HEK293 (cell line): ENCODE data around the gene TEAD1.

ENCODE experiments used
- CTCF ChIA-PET: fragments of 350-600 bp; formaldehyde crosslinking; extraction: SDS; loops from one replicate; lab custom pipeline; 2021; ENCODE audit warnings: antibody characterized with exemption; lab: Yijun Ruan, JAX
- POLR2A ChIA-PET: fragments of 300-600 bp; formaldehyde crosslinking; extraction: SDS; loops from one replicate; lab custom pipeline; 2020; ENCODE audit warnings: antibody characterized with exemption, inconsistent platforms; lab: Yijun Ruan, JAX
- H3K27ac ChIP-seq: fragments of 200-500 bp; sonication (Bioruptor generic); 2 replicates; pipeline ENCODE4 v1.5.1; 2014; ENCODE audit warnings: low read depth, low read length, control low read depth, inconsistent platforms; ENCODE audit errors: extremely low read depth
- H3K36me3 ChIP-seq, 2 experiments: fragments of 200-500 bp in 1 of 2; sonication (Bioruptor generic) in 1 of 2; 1 replicate in 1 of 2; 2 replicates in 1 of 2; pipeline ENCODE4 v1.5.1; 2014 to 2017; ENCODE audit warnings: inconsistent platforms in 2 of 2, low read length in 2 of 2; ENCODE audit not compliant: control insufficient read depth in 2 of 2, insufficient read depth in 1 of 2
- H3K4me1 ChIP-seq: fragments of 200-500 bp; sonication (Bioruptor generic); 2 replicates; pipeline ENCODE4 v1.5.1; 2014; ENCODE audit warnings: mild to moderate bottlenecking, low read length, inconsistent platforms; ENCODE audit not compliant: control insufficient read depth, insufficient read depth
- H3K4me3 ChIP-seq: 2 replicates; pipeline ENCODE4 v1.5.1; 2011; ENCODE audit warnings: low read depth, mild to moderate bottlenecking, control low read depth, low read length, moderate library complexity
- H3K9me3 ChIP-seq: fragments of 200-500 bp; sonication (Bioruptor generic); 2 replicates; pipeline ENCODE4 v1.5.1; 2014; ENCODE audit warnings: low read depth, low read length, inconsistent platforms; ENCODE audit not compliant: control insufficient read depth, insufficient read depth
- GLIS2 ChIP-seq: fragments of 450-650 bp; formaldehyde crosslinking; IDR thresholded peaks from 2 replicates; pipeline ENCODE4 v1.5.1; 2016; ENCODE audit warnings: missing biosample characterization, missing genetic modification characterization
- PRDM1 ChIP-seq: fragments of 450-650 bp; formaldehyde crosslinking; IDR thresholded peaks from 2 replicates; pipeline ENCODE4; 2016; ENCODE audit warnings: missing biosample characterization, missing genetic modification characterization
- REPIN1 ChIP-seq: fragments of 450-650 bp; formaldehyde crosslinking; IDR thresholded peaks from 2 replicates; pipeline ENCODE4 v1.5.1; 2017; ENCODE audit warnings: missing biosample characterization, missing genetic modification characterization, low read depth
- ZBTB48 ChIP-seq: fragments of 450-650 bp; formaldehyde crosslinking; IDR thresholded peaks from 2 replicates; pipeline ENCODE4 v1.5.1; 2016; ENCODE audit warnings: missing biosample characterization, missing genetic modification characterization
- ZFP41 ChIP-seq: fragments of 450-650 bp; formaldehyde crosslinking; IDR thresholded peaks from 2 replicates; pipeline ENCODE4 v1.5.1; 2016; ENCODE audit warnings: missing biosample characterization, missing genetic modification characterization, borderline replicate concordance
- ZNF146 ChIP-seq: fragments of 450-650 bp; formaldehyde crosslinking; IDR thresholded peaks from 2 replicates; pipeline ENCODE4 v1.5.1; 2016; ENCODE audit warnings: missing biosample characterization, missing genetic modification characterization
- ZNF16 ChIP-seq: fragments of 450-650 bp; formaldehyde crosslinking; IDR thresholded peaks from 2 replicates; pipeline ENCODE4 v1.5.1; 2016; ENCODE audit warnings: low read depth, missing biosample characterization, missing genetic modification characterization
- ZNF23 ChIP-seq: fragments of 450-650 bp; formaldehyde crosslinking; IDR thresholded peaks from 2 replicates; pipeline ENCODE4 v1.5.1; 2016; ENCODE audit warnings: missing biosample characterization, missing genetic modification characterization, borderline replicate concordance
- ZNF248 ChIP-seq: fragments of 450-650 bp; formaldehyde crosslinking; IDR thresholded peaks from 2 replicates; pipeline ENCODE4 v1.5.1; 2017; ENCODE audit warnings: missing biosample characterization, missing genetic modification characterization
- ZNF354C ChIP-seq: fragments of 450-650 bp; formaldehyde crosslinking; IDR thresholded peaks from 2 replicates; pipeline ENCODE4 v1.5.1; 2016; ENCODE audit warnings: missing biosample characterization, missing genetic modification characterization, low read depth, borderline replicate concordance
- ZNF394 ChIP-seq: fragments of 450-650 bp; formaldehyde crosslinking; IDR thresholded peaks from 2 replicates; pipeline ENCODE4 v1.5.1; 2016; ENCODE audit warnings: missing biosample characterization, missing genetic modification characterization, mild to moderate bottlenecking, moderate library complexity, borderline replicate concordance
- ZNF426 ChIP-seq: fragments of 450-650 bp; formaldehyde crosslinking; IDR thresholded peaks from 2 replicates; pipeline ENCODE4 v1.5.1; 2017; ENCODE audit warnings: missing biosample characterization, missing genetic modification characterization, mild to moderate bottlenecking, inconsistent platforms, moderate library complexity
- ZNF514 ChIP-seq: fragments of 450-650 bp; formaldehyde crosslinking; IDR thresholded peaks from 2 replicates; pipeline ENCODE4 v1.5.1; 2016; ENCODE audit warnings: missing biosample characterization, missing genetic modification characterization
- ZNF529 ChIP-seq: fragments of 450-650 bp; formaldehyde crosslinking; IDR thresholded peaks from 2 replicates; pipeline ENCODE4 v1.5.1; 2017; ENCODE audit warnings: missing genetic modification characterization, missing biosample characterization; ENCODE audit not compliant: insufficient replicate concordance
- ZNF561 ChIP-seq: fragments of 450-650 bp; IDR thresholded peaks from 2 replicates; pipeline ENCODE4 v1.5.1; 2018; ENCODE audit warnings: missing biosample characterization, missing genetic modification characterization, borderline replicate concordance
- ZNF621 ChIP-seq: fragments of 450-650 bp; formaldehyde crosslinking; IDR thresholded peaks from 2 replicates; pipeline ENCODE4 v1.5.1; 2017; ENCODE audit warnings: missing biosample characterization, missing genetic modification characterization
- ZNF776 ChIP-seq: fragments of 450-650 bp; formaldehyde crosslinking; IDR thresholded peaks from 2 replicates; pipeline ENCODE4 v1.5.0; 2017; ENCODE audit warnings: missing biosample characterization, missing genetic modification characterization, borderline replicate concordance
- ZSCAN16 ChIP-seq: fragments of 450-650 bp; formaldehyde crosslinking; IDR thresholded peaks from 2 replicates; pipeline ENCODE4 v1.5.1; 2016; ENCODE audit warnings: missing biosample characterization, missing genetic modification characterization
- ZSCAN23 ChIP-seq: fragments of 450-650 bp; formaldehyde crosslinking; IDR thresholded peaks from 2 replicates; pipeline ENCODE4 v1.5.1; 2016; ENCODE audit warnings: missing biosample characterization, missing genetic modification characterization
- TF ChIP-seq, protein P1 (sequence below): fragments of 450-650 bp; formaldehyde crosslinking; IDR thresholded peaks from 2 replicates; pipeline ENCODE4 v1.5.1; 2017; ENCODE audit warnings: missing biosample characterization, missing genetic modification characterization
- TF ChIP-seq, protein P2 (sequence below): fragments of 450-650 bp; formaldehyde crosslinking; IDR thresholded peaks from 2 replicates; pipeline ENCODE4 v1.5.1; 2016; ENCODE audit warnings: missing biosample characterization, missing genetic modification characterization, borderline replicate concordance
- TF ChIP-seq, protein P3 (sequence below): fragments of 450-650 bp; formaldehyde crosslinking; IDR thresholded peaks from 2 replicates; pipeline ENCODE4 v1.5.1; 2016; ENCODE audit warnings: missing biosample characterization, missing genetic modification characterization
- TF ChIP-seq, protein P4 (sequence below): fragments of 450-650 bp; formaldehyde crosslinking; IDR thresholded peaks from 2 replicates; pipeline ENCODE4 v1.5.1; 2017; ENCODE audit warnings: missing biosample characterization, missing genetic modification characterization
- TF ChIP-seq, protein P5 (sequence below): fragments of 450-650 bp; formaldehyde crosslinking; IDR thresholded peaks from 2 replicates; pipeline ENCODE4 v1.5.1; 2016; ENCODE audit warnings: missing biosample characterization, missing genetic modification characterization
- TF ChIP-seq, protein P6 (sequence below): fragments of 450-650 bp; formaldehyde crosslinking; IDR thresholded peaks from 2 replicates; pipeline ENCODE4 v1.5.1; 2017; ENCODE audit warnings: missing biosample characterization, missing genetic modification characterization
- TF ChIP-seq, protein P7 (sequence below): fragments of 450-650 bp; formaldehyde crosslinking; IDR thresholded peaks from 2 replicates; pipeline ENCODE4 v1.5.1; 2017; ENCODE audit warnings: missing biosample characterization, missing genetic modification characterization

TEAD1 gene

DNA sequence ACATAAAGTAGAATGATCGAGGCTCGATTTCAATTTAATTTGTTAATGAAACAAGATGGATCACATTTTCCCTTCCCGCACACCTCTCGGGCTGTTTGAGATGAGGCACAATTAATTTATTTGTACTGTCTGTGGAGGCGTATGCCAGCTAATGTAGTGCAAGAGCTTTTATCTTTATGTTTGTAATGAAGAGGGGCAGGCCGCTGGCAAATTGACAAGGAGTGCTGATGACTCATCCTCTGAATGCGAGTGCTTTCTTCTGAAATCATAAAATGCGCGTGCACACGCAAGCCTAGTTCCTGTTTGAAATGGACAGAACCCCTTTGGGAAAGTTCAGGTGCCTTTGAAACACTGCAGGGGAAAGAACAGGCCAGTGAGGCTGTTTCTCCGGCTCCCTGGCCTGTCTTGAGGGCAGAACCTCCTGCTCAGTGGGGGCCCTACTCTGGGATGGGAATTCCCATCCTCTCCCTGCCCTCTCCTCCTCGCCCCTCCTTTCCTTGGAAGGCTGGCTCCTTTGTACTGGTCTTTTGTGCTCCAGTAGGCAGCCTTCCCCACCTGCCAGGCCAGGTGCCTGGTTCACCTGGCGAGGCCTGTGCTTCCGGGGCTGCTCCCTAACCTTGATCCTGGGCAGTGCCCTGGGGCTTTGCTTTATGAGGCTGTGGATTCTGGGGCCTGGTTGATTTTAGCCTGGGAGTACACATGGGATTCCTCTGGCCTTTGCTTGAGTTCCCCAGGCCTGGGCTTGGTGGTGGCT lies 50.3 kb downstream of the TEAD1 start:
- Histone ChIP-seq H3K36me3 (no peaks in the 10 kb centered on the region), H3K4me3 (peak overlapping the region; percentile 5; the same call in 1 of the 2 replicates), H3K9me3 (no peaks in the 10 kb centered on the region), H3K4me1 (peaks cover 11% of the 10 kb centered on the region), H3K27ac (peak overlapping the region; percentile 47; the same call in 1 of the 2 replicates)
- ChIA-PET CTCF (no interaction called here), POLR2A (interaction anchor here (1.2 kb wide), 1 partner anchor 22 kb away, joined by 4 read pairs; no protein-coding TSS in a partner anchor)
- TF ChIP-seq, protein P1, sequence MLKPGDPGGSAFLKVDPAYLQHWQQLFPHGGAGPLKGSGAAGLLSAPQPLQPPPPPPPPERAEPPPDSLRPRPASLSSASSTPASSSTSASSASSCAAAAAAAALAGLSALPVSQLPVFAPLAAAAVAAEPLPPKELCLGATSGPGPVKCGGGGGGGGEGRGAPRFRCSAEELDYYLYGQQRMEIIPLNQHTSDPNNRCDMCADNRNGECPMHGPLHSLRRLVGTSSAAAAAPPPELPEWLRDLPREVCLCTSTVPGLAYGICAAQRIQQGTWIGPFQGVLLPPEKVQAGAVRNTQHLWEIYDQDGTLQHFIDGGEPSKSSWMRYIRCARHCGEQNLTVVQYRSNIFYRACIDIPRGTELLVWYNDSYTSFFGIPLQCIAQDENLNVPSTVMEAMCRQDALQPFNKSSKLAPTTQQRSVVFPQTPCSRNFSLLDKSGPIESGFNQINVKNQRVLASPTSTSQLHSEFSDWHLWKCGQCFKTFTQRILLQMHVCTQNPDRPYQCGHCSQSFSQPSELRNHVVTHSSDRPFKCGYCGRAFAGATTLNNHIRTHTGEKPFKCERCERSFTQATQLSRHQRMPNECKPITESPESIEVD (tag by site-specific recombination), result peak; percentile 33; the same call in 1 of the 2 replicates
- TF ChIP-seq ZNF23 (tag by site-specific recombination) (no peak), ZNF621 (no peak), ZNF776 (tag by site-specific recombination) (no peak), ZNF529 (tag by site-specific recombination) (no peak), GLIS2 (tag by site-specific recombination) (no peak), ZNF16 (tag by site-specific recombination) (no peak), ZSCAN23 (no peak), ZSCAN16 (no peak), REPIN1 (tag by site-specific recombination) (no peak), ZBTB48 (0 out of 2 replicates have a peak, but pooled peaks have one; percentile 15), ZNF426 (no peak), ZNF146 (tag by site-specific recombination) (no peak), ZFP41 (tag by site-specific recombination) (no peak), ZNF394 (tag by site-specific recombination) (no peak), ZNF561 (tag by site-specific recombination) (peak; percentile 51; the same call in 1 of the 2 replicates), ZNF514 (tag by site-specific recombination) (no peak), ZNF248 (tag by site-specific recombination) (no peak), PRDM1 (tag by site-specific recombination) (peak; percentile 58; the same call in 1 of the 2 replicates), ZNF354C (tag by site-specific recombination) (no peak)
- TF ChIP-seq, protein P2, sequence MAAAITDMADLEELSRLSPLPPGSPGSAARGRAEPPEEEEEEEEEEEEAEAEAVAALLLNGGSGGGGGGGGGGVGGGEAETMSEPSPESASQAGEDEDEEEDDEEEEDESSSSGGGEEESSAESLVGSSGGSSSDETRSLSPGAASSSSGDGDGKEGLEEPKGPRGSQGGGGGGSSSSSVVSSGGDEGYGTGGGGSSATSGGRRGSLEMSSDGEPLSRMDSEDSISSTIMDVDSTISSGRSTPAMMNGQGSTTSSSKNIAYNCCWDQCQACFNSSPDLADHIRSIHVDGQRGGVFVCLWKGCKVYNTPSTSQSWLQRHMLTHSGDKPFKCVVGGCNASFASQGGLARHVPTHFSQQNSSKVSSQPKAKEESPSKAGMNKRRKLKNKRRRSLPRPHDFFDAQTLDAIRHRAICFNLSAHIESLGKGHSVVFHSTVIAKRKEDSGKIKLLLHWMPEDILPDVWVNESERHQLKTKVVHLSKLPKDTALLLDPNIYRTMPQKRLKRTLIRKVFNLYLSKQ, result no peak
- TF ChIP-seq, protein P3, sequence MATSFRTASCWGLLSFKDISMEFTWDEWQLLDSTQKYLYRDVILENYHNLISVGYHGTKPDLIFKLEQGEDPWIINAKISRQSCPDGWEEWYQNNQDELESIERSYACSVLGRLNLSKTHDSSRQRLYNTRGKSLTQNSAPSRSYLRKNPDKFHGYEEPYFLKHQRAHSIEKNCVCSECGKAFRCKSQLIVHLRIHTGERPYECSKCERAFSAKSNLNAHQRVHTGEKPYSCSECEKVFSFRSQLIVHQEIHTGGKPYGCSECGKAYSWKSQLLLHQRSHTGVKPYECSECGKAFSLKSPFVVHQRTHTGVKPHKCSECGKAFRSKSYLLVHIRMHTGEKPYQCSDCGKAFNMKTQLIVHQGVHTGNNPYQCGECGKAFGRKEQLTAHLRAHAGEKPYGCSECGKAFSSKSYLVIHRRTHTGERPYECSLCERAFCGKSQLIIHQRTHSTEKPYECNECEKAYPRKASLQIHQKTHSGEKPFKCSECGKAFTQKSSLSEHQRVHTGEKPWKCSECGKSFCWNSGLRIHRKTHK, result no peak
- TF ChIP-seq, protein P4, sequence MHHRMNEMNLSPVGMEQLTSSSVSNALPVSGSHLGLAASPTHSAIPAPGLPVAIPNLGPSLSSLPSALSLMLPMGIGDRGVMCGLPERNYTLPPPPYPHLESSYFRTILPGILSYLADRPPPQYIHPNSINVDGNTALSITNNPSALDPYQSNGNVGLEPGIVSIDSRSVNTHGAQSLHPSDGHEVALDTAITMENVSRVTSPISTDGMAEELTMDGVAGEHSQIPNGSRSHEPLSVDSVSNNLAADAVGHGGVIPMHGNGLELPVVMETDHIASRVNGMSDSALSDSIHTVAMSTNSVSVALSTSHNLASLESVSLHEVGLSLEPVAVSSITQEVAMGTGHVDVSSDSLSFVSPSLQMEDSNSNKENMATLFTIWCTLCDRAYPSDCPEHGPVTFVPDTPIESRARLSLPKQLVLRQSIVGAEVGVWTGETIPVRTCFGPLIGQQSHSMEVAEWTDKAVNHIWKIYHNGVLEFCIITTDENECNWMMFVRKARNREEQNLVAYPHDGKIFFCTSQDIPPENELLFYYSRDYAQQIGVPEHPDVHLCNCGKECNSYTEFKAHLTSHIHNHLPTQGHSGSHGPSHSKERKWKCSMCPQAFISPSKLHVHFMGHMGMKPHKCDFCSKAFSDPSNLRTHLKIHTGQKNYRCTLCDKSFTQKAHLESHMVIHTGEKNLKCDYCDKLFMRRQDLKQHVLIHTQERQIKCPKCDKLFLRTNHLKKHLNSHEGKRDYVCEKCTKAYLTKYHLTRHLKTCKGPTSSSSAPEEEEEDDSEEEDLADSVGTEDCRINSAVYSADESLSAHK (tag by site-specific recombination), result peak; percentile 57; the same call in 1 of the 2 replicates
- TF ChIP-seq, protein P5, sequence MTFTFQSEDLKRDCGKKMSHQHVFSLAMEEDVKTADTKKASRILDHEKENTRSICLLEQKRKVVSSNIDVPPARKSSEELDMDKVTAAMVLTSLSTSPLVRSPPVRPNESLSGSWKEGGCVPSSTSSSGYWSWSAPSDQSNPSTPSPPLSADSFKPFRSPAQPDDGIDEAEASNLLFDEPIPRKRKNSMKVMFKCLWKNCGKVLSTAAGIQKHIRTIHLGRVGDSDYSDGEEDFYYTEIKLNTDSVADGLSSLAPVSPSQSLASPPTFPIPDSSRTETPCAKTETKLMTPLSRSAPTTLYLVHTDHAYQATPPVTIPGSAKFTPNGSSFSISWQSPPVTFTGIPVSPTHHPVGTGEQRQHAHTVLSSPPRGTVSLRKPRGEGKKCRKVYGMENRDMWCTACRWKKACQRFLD (tag by site-specific recombination), result no peak
- TF ChIP-seq, protein P6, sequence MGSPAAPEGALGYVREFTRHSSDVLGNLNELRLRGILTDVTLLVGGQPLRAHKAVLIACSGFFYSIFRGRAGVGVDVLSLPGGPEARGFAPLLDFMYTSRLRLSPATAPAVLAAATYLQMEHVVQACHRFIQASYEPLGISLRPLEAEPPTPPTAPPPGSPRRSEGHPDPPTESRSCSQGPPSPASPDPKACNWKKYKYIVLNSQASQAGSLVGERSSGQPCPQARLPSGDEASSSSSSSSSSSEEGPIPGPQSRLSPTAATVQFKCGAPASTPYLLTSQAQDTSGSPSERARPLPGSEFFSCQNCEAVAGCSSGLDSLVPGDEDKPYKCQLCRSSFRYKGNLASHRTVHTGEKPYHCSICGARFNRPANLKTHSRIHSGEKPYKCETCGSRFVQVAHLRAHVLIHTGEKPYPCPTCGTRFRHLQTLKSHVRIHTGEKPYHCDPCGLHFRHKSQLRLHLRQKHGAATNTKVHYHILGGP (tag by site-specific recombination), result no peak
- TF ChIP-seq, protein P7, sequence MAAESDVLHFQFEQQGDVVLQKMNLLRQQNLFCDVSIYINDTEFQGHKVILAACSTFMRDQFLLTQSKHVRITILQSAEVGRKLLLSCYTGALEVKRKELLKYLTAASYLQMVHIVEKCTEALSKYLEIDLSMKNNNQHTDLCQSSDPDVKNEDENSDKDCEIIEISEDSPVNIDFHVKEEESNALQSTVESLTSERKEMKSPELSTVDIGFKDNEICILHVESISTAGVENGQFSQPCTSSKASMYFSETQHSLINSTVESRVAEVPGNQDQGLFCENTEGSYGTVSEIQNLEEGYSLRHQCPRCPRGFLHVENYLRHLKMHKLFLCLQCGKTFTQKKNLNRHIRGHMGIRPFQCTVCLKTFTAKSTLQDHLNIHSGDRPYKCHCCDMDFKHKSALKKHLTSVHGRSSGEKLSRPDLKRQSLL (tag by site-specific recombination), result no peak
